Skeletal muscle cell (primary cell): ENCODE results near the gene ATP2B2.

ENCODE experiments used
- DNase-seq: peaks from one replicate; pipeline ENCODE4 v3.0.0-alpha.2; 2010; ENCODE audit warnings: low read depth
- H3K4me3 ChIP-seq: 2 replicates; pipeline ENCODE4 v1.5.1; 2011; ENCODE audit warnings: low read depth, mild to moderate bottlenecking, control low read depth, low read length, moderate library complexity

The ATP2B2 gene

GRCh38 chr3:10460951-10461545 lies 44.3 kb downstream of the ATP2B2 start:
- no peak overlapping the region for H3K4me3 ChIP-seq
- no peak for DNase-seq

DNA sequence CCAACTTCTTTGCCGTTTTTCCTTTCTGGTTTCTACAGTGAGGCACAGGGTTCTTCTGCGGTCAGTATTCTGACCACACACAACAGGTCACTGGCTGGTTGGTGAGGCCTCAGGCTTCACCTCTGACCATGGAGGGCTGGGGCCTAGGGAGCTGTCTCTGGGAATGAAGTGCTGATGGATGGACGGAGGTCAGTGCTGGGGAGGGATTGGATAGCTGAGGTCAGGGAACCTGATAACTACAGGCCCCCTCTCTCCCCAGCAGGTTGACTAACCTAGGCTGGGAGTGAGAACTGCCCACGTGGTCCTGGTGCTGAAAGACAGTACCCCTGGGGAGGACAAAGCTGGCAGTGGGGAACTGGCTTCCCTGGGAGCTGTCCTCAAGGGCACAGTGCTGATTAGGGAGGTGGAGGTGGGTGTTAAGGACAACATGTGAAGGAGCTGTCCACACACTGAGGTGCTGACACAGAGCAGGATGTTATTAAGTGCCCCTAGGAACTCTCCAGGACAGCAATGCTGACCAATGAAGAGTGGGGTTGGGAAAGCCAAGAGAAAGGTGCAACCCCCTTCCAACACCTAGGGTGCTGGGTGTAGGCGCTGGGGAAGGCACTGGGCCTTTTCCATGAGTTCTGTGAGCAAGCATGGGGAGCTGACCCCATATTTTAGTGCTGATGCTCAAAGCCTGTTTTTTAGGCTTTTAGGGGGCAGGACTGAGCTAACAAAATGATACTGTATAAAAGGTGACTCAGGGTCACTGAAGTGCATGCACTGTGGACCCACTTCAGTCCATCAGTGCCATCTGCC lies 45.2 kb downstream of the ATP2B2 start:
- DNase-seq: peak; percentile 44
- H3K4me3 ChIP-seq: no peak overlapping the region

DNA sequence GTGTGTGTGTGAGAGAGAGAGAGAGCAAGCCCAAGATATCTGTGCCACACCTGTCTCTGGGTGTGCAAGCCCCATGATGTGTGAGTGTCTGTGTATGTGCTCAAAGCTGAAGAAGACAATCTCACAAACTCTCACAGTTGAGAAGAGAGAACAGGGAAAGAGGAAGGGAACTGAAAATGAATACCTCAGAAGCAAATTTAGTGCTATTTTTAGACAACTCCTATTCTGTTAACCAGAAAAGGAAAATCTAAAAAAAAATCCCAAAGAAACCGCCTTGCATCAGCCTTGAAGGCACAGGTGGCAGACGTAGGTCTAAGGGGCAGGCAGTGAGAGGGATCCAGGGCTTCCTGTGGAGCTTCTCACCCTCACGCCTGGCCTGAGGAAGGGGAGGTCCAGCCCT lies 47.8 kb downstream of the ATP2B2 start:
- H3K4me3 ChIP-seq: no peak overlapping the region
- no peak for DNase-seq

GRCh38 chr3:10456981-10457380 lies 48.4 kb downstream of the ATP2B2 start:
- H3K4me3 ChIP-seq: no peak overlapping the region
- no peak for DNase-seq

DNA sequence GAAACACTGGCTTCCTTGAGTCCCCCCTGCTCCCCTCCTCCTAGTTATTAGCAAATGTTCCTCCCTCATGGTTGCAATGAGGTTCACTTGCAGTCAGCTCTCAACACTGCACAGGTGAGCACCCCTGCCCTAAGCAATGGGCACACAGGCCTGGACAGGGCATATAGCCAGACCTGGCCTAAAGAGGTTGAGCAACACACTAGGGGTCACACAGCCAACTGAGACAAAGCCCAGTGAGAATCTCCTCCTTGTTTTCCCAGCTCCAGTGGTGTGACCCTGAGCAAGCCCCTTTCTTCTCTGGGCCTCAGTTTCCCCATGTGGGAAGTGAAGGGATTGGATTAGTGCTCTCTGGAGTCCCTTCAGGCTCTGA lies 49.9 kb downstream of the ATP2B2 start:
- DNase-seq: no peak
- H3K4me3 ChIP-seq: no peak overlapping the region

DNA sequence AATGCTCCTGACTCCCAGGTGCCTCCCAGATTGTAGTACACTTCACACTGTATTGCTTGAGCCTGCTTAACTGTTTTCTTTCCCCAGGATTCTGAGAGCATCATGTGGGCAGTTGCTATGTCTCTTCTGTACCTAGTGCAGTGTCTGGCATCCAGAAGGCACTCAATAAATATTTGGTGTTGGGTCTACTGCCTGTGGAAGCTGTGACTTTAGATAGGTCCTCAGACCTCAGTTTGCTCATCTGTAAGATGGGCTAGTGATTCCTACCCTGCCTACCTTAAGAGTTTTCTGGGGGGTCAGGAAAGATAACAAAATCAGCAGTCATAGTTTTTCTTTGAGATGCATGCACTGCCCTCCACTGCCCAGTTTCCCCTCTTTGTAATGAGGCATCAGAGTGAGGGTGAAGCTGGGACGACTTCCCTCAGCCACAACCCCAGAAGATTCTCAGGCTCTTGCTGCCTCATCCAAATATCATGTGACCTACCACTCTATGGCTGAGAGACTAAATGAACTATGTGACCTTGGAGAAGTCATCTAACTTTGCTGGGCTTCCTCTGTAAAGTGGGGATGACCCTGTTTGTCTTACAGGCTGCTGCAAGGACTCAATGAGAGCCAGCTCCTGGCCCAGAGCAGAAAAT lies 50.4 kb downstream of the ATP2B2 start:
- no peak for DNase-seq
- H3K4me3 ChIP-seq: no peak overlapping the region

- no peak overlapping the region for H3K4me3 ChIP-seq
- DNase-seq: no peak
Measured at GRCh38 chr3:10453431-10454163, 51.8 kb downstream of the ATP2B2 start.

DNA sequence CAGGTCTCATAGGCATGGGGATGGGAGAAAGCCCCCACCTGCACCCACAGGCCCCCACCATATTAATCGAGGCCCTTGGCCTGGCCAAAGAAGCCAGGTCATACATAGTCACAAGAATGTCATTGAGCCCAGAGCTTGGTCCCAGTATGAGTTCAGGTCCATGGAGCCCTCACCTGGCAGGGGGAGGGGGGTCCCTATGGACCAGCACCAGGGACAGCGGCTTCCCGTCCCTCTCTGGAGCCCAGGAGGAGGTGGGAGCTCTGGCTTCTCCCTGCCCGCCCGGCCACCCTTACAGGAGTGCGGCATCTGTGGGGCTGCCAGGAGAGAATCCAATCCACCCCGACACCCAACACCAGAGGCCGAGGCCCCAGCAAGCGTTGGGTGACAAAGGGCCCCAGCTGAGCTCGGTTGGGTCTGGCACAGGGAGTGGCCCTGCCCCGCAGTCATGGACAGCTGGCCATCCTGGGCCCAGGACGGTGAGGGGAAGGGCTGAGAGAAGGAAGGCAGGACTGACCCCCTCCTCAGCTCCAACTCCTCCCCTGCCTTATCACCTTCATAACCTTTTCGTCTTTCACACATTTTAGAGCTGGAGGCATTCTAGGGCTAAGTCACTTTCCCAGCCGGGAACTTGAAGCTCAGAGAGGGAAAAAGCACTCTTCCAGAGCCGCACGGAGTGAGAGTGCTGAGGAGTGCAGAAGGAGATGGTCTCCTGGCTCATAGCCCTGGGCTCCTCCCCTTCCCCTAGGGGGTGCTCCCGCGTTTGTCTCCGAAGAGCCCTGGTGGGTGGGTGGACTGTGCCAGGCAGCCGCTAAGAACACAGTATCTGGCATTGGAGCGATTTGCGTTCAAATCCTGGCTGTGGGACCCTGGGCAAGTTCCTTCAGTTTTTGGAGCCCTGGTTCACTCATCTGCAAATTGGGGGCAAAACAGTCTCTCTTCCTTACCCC lies 54.6 kb downstream of the ATP2B2 start:
- H3K4me3 ChIP-seq: no peak overlapping the region
- no peak for DNase-seq

GRCh38 chr3:10449436-10449835 lies 56.0 kb downstream of the ATP2B2 start:
- no peak overlapping the region for H3K4me3 ChIP-seq
- DNase-seq: no peak

GRCh38 chr3:10448544-10448943 lies 56.8 kb downstream of the ATP2B2 start:
- H3K4me3 ChIP-seq: no peak overlapping the region
- DNase-seq: no peak

- no peak for DNase-seq
- H3K4me3 ChIP-seq: no peak overlapping the region
Measured at GRCh38 chr3:10447527-10448260, 57.7 kb downstream of the ATP2B2 start.

- H3K4me3 ChIP-seq: no peak overlapping the region
- DNase-seq: no peak
Measured at GRCh38 chr3:10447110-10447509, 58.3 kb downstream of the ATP2B2 start.

DNA sequence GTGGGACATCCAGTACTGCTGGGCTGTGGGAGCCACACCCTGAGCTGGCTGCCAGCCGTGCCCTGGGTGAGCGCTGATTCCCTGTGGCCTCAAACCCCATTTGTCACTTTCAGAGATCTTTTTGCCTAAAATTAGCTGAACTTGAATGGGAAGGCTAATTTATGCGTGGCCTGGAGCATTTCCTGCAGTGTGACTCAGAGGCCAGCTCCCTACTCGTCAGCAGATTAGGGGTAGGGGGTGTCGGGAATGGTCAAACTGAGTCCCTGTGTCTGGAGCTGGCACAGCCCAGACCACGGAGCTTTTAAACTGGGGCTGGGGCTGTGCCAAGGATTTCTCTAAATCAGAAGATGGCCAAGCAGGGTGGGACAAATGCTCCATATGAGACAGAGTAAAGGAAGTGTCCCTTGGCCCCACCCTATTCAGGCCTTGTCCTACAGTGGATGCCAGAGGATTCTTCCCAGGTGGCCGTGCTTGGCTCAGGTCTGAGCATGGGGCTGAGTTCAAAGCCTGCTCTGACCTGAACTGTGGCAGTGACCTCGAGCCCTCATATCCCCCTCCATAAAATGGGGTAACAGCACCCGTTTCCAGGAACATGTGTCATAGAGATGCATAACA lies 59.7 kb downstream of the ATP2B2 start:
- DNase-seq: no peak

DNA sequence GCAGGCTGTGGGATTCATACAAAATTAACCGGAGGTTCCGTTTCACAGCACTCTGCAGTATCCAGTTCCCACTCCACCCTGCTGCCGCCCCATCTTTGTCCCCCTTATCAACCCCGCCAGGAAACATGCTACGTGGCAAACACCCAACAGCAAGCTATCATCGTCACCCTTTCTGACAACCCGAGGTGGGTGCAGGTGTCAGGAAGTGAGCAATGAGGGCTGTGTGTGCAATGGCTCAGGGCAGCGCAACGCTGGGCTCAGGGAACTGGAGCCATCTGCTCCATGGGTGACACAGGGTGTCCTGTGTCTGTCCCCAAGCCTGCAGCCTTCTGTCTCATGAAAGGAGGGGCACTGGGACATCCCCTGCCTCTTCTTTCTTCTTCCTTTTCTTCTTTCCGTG lies 60.9 kb downstream of the ATP2B2 start:
- no peak overlapping the region for H3K4me3 ChIP-seq
- no peak for DNase-seq

More for the DNA sequence above, 59.7 kb downstream of the ATP2B2 start:
- no peak overlapping the region for H3K4me3 ChIP-seq

DNA sequence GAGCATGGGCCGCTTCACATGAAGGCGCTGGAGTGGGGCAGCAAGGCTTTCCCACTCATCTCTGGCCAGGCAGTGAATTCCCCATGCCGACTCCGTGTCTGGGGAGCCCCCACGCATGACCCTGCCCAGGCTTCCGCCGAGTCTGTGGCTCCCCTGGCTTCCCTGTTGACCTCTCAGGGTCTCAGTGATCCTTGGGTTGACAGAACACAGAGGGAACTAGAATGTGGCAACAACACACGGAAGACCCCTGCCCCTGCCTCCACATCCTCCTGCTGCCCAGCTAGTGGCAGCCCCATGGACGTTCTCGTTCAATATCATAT lies 61.3 kb downstream of the ATP2B2 start:
- H3K4me3 ChIP-seq: no peak overlapping the region
- no peak for DNase-seq

DNA sequence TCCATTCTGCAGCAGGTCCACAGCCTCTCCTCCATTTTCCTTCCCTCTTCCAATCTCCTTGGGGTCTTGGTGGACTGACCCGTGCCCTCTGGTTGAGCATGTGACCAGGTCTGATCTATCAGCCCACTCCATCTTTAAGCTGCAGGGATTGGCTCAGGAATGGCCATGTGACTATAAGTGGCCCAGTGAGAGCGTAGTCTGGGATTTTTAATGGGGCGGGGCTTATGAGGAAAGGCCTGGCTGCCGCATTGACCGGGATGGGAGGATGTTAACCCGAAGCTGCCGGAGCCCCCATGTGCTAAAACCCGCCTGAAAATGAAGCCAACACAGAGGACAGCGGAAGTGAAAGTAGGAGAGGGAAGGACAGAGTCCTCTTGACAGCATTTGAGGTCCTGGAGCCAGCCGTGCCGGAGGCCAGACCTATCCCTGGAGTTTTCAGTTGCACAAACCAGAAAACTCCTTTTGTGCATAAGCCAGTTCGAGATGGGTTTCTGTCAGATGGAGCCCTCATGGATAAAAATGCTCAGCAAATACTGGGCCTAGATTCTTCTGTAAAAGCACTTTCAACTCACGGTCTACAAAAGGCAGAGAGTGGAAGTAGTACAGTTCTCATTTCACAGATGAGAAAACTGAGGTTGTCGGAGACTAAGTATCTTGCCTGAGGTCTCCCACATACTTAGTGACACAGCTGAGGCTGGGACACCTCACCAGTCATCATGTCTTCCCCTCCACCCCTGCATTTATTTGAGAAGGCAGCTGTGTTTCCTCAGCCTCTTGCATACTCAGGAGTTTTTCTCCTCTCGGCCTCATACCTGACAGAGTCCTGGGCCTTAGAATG lies 61.9 kb downstream of the ATP2B2 start:
- DNase-seq: no peak
- H3K4me3 ChIP-seq: no peak overlapping the region

DNA sequence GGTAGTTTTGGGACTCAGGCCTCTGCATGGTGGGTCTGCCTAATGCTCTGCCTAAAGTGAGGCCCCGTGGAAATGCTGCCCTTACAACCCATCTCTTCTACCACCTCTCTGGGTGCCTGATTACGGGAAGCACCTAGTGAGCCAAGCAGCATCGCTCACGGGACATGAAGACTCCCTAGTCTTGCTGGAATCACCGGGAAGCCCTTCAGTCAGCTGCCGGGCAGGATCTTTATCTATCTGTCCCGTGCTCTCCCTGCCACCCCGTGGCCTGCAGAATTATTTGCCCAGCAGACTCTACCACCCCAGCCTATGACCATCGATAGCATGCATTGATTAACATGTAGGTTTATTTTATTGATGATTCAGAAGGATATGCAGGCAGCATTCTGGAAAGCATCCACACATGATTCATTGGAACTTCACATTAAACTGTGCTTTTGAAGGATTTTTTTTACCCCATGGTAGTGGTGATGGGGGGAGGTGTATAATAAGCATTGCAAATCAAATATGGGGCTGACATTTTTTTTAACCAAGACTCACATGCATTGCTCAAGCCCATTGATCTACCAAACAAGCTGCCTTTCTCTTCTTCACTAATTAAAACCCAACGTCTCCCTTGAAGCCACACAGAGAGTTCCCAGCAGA lies 63.1 kb downstream of the ATP2B2 start:
- DNase-seq: peak; percentile 28
- no peak overlapping the region for H3K4me3 ChIP-seq
